Rectal smooth muscle tissue (tissue), 1 donor: ENCODE measurements around the gene MACROD2.

Experiments used
- H3K27ac ChIP-seq: one replicate; pipeline ENCODE4 v1.7.0; 2013; ENCODE audit warnings: low read depth, low read length, inconsistent platforms
- H3K27me3 ChIP-seq: one replicate; pipeline ENCODE4 v1.7.0; 2013; ENCODE audit warnings: low read length; ENCODE audit not compliant: control insufficient read depth, insufficient read depth
- H3K36me3 ChIP-seq: one replicate; pipeline ENCODE4 v1.7.0; 2013; ENCODE audit warnings: low read length; ENCODE audit not compliant: control insufficient read depth, insufficient read depth
- H3K4me1 ChIP-seq: one replicate; pipeline ENCODE4 v1.7.0; 2013; ENCODE audit warnings: low read length; ENCODE audit not compliant: control insufficient read depth, insufficient read depth
- H3K4me3 ChIP-seq: one replicate; pipeline ENCODE4 v1.7.0; 2013; ENCODE audit warnings: low read length
- H3K9ac ChIP-seq: one replicate; pipeline ENCODE4 v1.7.0; 2013; ENCODE audit warnings: low read length

The MACROD2 gene

GRCh38 chr20:14711652-14712051 is 716.3 kb downstream of the MACROD2 start:
- H3K4me3 ChIP-seq = no peak overlapping the region
- no peak overlapping the region for H3K9ac ChIP-seq
- no peaks in the 10 kb centered on the region for H3K36me3 ChIP-seq
- H3K27me3 ChIP-seq = no peaks in the 10 kb centered on the region
- no peak overlapping the region for H3K27ac ChIP-seq
- peaks cover 3% of the 10 kb centered on the region for H3K4me1 ChIP-seq

DNA sequence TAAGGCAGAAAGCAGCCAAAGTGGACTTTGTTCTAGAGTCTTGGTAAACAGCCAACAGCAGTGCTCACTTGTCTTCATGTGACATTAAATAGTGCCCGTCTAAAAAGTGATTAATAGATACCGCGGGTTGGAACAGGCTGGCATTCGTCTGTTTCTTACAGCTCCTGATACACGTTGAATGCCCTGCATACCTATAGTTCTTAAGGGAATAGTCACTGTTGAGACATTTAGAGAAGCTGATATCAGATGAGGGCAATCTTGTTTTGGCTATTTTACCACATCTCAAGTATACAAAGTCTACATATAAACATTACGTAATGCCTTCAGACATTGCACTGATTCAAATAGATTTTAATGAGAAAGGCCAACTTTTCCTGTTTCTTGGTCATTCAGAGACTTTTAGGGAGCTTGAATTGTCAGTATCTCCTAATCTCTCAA is 717.0 kb downstream of the MACROD2 start:
- Histone ChIP-seq H3K36me3 (no peaks in the 10 kb centered on the region), H3K4me3 (no peak overlapping the region), H3K9ac (no peak overlapping the region), H3K4me1 (peaks cover 3% of the 10 kb centered on the region), H3K27ac (no peak overlapping the region), H3K27me3 (no peaks in the 10 kb centered on the region)

DNA sequence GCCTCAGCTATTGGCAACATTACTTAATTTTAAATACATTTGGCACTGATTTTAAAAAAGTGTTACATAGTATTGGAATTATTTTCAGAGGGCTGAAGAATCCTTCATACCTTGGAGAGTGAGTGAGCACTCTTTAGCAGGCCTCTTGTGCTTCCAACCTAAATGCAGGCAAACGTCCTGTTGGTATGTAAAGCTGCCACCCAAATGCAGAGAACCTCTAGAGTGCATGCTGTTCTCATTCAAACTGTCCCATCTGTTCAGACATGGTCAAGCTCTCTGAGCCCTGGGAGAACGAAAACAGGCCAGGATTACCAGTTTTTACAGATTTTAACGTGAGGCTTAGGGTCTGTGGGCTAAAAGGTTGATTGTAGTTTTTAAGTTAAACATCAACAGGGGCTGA is 720.1 kb downstream of the MACROD2 start:
- H3K27ac ChIP-seq = no peak overlapping the region
- H3K4me1 ChIP-seq = peaks cover 3% of the 10 kb centered on the region
- H3K4me3 ChIP-seq = no peak overlapping the region
- no peaks in the 10 kb centered on the region for H3K36me3 ChIP-seq
- no peaks in the 10 kb centered on the region for H3K27me3 ChIP-seq
- H3K9ac ChIP-seq = no peak overlapping the region

- H3K4me3 ChIP-seq = no peak overlapping the region
- no peak overlapping the region for H3K9ac ChIP-seq
- no peak overlapping the region for H3K27ac ChIP-seq
- H3K36me3 ChIP-seq = no peaks in the 10 kb centered on the region
- no peaks in the 10 kb centered on the region for H3K27me3 ChIP-seq
- H3K4me1 ChIP-seq = peaks cover 3% of the 10 kb centered on the region
Measured at GRCh38 chr20:14716351-14716801, 721.1 kb downstream of the MACROD2 start.

DNA sequence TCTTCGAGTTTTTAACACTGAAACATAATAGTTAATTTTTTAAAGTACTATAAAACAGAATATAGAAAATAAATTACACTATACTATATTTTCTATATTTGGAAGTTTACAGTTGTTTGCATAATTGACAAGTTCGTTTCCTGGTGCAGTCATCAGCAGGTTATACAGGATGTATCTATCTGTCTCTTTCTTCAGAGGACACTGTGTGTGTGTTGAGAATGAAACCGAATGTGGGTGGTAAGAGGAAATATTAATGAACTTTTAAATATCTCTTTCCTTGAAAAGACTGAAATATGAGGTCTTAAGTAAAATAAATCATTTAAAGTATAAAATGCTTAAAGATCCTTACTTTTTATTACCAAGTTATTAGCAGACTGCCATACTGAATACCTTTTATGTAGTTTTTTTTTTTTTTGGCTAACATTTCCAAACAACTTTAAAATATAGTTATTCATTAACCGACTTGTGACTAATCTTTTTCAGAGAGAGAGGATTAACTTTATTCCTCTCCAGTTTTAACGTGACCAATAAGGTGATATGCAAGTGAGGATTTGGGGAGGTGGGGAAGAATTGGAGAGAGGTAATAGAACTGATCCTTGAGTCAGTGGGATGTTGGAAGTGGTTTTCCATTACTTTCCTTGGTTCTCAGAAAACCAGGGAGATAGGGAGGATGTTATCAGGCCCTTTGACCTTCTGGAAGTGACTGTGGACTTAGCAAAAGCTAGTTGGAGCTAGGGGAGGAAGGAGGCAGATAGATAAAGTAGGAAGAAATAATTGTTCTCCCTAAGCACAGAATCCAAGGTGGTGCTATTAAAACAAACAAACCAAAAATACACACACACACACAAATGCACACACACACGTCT is 722.1 kb downstream of the MACROD2 start:
- peaks cover under 1% of the 10 kb centered on the region for H3K4me1 ChIP-seq
- H3K4me3 ChIP-seq = no peak overlapping the region
- no peaks in the 10 kb centered on the region for H3K36me3 ChIP-seq
- H3K9ac ChIP-seq = no peak overlapping the region
- H3K27ac ChIP-seq = no peak overlapping the region
- H3K27me3 ChIP-seq = no peaks in the 10 kb centered on the region

DNA sequence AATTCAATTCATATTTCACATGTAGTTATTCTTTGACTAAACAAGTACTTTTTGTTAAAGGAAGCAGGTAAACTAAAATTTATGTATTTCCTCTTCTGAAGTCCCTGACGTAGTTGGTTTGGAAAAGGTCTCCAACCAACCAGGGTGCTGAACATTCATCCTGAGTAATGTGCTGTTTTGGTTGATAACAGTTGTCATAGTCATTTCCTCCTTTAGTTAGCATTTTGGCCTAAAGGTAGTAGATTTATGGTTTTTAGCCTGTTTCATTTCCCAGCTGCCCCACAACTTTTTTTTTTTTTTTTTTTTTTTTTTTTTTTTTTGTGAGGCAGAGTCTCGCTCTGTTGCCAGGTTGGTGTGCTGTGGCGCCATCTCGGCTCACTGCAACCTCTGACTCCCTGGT is 724.9 kb downstream of the MACROD2 start:
- H3K9ac ChIP-seq = no peak overlapping the region
- no peaks in the 10 kb centered on the region for H3K27me3 ChIP-seq
- no peaks in the 10 kb centered on the region for H3K4me1 ChIP-seq
- no peak overlapping the region for H3K27ac ChIP-seq
- H3K4me3 ChIP-seq = no peak overlapping the region
- H3K36me3 ChIP-seq = no peaks in the 10 kb centered on the region

- no peak overlapping the region for H3K9ac ChIP-seq
- no peaks in the 10 kb centered on the region for H3K27me3 ChIP-seq
- no peaks in the 10 kb centered on the region for H3K36me3 ChIP-seq
- H3K4me1 ChIP-seq = no peaks in the 10 kb centered on the region
- no peak overlapping the region for H3K4me3 ChIP-seq
- H3K27ac ChIP-seq = no peak overlapping the region
Measured at GRCh38 chr20:14721926-14722452, 726.7 kb downstream of the MACROD2 start.

DNA sequence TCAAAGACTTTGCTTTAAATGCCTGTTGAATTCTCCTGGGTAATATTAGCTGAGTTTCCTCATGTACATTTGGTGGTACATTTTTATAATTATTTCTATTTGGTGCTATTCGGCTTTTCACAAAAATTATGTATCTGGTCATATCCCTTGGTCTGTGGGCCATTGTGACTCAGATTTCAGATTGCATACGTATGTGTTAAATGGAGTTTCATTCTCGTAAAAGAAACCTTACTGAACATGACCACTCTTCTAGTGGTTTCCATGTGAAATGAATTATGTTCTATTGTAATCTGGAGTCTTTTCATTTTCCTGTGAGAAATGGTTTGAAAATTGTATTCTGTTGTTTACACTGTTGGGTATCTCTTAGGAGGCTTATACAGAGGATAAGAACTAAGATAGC is 728.3 kb downstream of the MACROD2 start:
- Histone ChIP-seq H3K27ac (no peak overlapping the region), H3K9ac (no peak overlapping the region), H3K27me3 (no peaks in the 10 kb centered on the region), H3K36me3 (no peaks in the 10 kb centered on the region), H3K4me3 (no peak overlapping the region), H3K4me1 (no peaks in the 10 kb centered on the region)

GRCh38 chr20:14724036-14724435 is 728.7 kb downstream of the MACROD2 start:
- H3K9ac ChIP-seq = no peak overlapping the region
- no peak overlapping the region for H3K27ac ChIP-seq
- H3K36me3 ChIP-seq = no peaks in the 10 kb centered on the region
- no peaks in the 10 kb centered on the region for H3K27me3 ChIP-seq
- no peak overlapping the region for H3K4me3 ChIP-seq
- no peaks in the 10 kb centered on the region for H3K4me1 ChIP-seq

DNA sequence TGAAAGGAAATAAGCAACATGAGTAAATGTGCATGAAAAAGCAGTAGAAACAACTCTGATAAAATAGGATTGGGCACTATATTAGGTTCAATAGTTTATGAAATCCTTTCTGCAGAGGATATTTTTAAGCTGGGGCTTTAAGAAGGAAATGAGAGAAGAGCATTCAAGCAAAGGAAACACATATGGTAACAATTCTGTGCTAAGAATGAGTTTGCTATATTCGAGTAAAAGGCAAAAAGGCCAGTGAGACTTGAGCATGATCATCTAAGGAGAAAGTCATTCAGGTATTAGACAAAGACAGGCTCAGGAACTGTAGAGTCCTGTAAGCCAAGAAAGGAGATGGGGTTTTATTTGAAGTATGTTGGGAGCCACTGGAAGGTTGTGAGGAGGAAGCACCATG is 729.2 kb downstream of the MACROD2 start:
- Histone ChIP-seq H3K27ac (no peak overlapping the region), H3K4me3 (no peak overlapping the region), H3K36me3 (no peaks in the 10 kb centered on the region), H3K27me3 (no peaks in the 10 kb centered on the region), H3K4me1 (no peaks in the 10 kb centered on the region), H3K9ac (no peak overlapping the region)

GRCh38 chr20:14726591-14726990 is 731.3 kb downstream of the MACROD2 start:
- H3K27ac ChIP-seq = no peak overlapping the region
- no peak overlapping the region for H3K4me3 ChIP-seq
- no peak overlapping the region for H3K9ac ChIP-seq
- no peaks in the 10 kb centered on the region for H3K4me1 ChIP-seq
- no peaks in the 10 kb centered on the region for H3K36me3 ChIP-seq
- no peaks in the 10 kb centered on the region for H3K27me3 ChIP-seq

- Histone ChIP-seq H3K36me3 (no peaks in the 10 kb centered on the region), H3K27ac (no peak overlapping the region), H3K4me1 (no peaks in the 10 kb centered on the region), H3K4me3 (no peak overlapping the region), H3K27me3 (no peaks in the 10 kb centered on the region), H3K9ac (no peak overlapping the region)
Measured at GRCh38 chr20:14727485-14728150, 732.3 kb downstream of the MACROD2 start.
